GM19463 (cell line): Measurements from ENCODE around the gene STOML3.

Experiments used
- ATAC-seq: cut with Tn5 transposase; IDR thresholded peaks from one replicate; pipeline ENCODE4 v1.9.1; 2021; ENCODE audit warnings: mild to moderate bottlenecking, moderate library complexity; ENCODE audit not compliant: unreplicated experiment

The STOML3 gene

GRCh38 chr13:38981096-38981495, 9.5 kb downstream of the STOML3 start:
- ATAC-seq: no peak

GRCh38 chr13:38980750-38981078, 9.9 kb downstream of the STOML3 start:
- ATAC-seq: no peak

GRCh38 chr13:38979891-38980749, 10.5 kb downstream of the STOML3 start:
- ATAC-seq: no peak

GRCh38 chr13:38970380-38971051, 20.1 kb downstream of the STOML3 start:
- no peak for ATAC-seq

- ATAC-seq: no peak
Observed at GRCh38 chr13:38969187-38969586, 21.4 kb downstream of the STOML3 start.

GRCh38 chr13:38967446-38967845, 23.2 kb downstream of the STOML3 start:
- ATAC-seq: no peak

GRCh38 chr13:38965281-38965680, 25.4 kb downstream of the STOML3 start:
- ATAC-seq: no peak

GRCh38 chr13:38960175-38960574, 30.5 kb downstream of the STOML3 start:
- no peak for ATAC-seq

- ATAC-seq: no peak
Observed at GRCh38 chr13:38957794-38958592, 32.6 kb downstream of the STOML3 start.

- no peak for ATAC-seq
Observed at GRCh38 chr13:38954844-38955243, 35.8 kb downstream of the STOML3 start.

- no peak for ATAC-seq
Observed at GRCh38 chr13:38954291-38954690, 36.3 kb downstream of the STOML3 start.

GRCh38 chr13:38952827-38953226, 37.8 kb downstream of the STOML3 start:
- ATAC-seq: no peak

- ATAC-seq: no peak
Observed at GRCh38 chr13:38951525-38952313, 38.9 kb downstream of the STOML3 start.

- no peak for ATAC-seq
Observed at GRCh38 chr13:38950987-38951386, 39.6 kb downstream of the STOML3 start.

GRCh38 chr13:38947054-38947453, 43.6 kb downstream of the STOML3 start:
- no peak for ATAC-seq

GRCh38 chr13:38944219-38944618, 46.4 kb downstream of the STOML3 start:
- ATAC-seq: no peak

- no peak for ATAC-seq
Observed at GRCh38 chr13:38943231-38943630, 47.4 kb downstream of the STOML3 start.

- no peak for ATAC-seq
Observed at GRCh38 chr13:38941353-38941945, 49.2 kb downstream of the STOML3 start.

GRCh38 chr13:38933786-38934185, 56.8 kb downstream of the STOML3 start:
- no peak for ATAC-seq

GRCh38 chr13:38922170-38922569, 68.5 kb downstream of the STOML3 start:
- no peak for ATAC-seq
